RWPE2 (cell line): ENCODE measurements around the gene KISS1R.
A peak's percentile ranks its signal among the peaks of the same experiment; 100 is the strongest.

ENCODE experiments used
- ATAC-seq: fragments of 200-7000 bp; cut with Tn5 transposase; 3 replicates; pipeline ENCODE4 v1.9.1; 2021; ENCODE audit warnings: low read depth
- DNase-seq: peaks from one replicate; pipeline ENCODE4 v3.0.0-alpha.2; 2020; ENCODE audit warnings: low spot score
- H3K27ac ChIP-seq: fragments of 450-650 bp; 2 replicates; pipeline ENCODE4 v1.5.1; 2017; ENCODE audit warnings: mild to moderate bottlenecking; ENCODE audit not compliant: poor library complexity, severe bottlenecking
- H3K27me3 ChIP-seq: fragments of 250-450 bp; sonication (Bioruptor Pico); 2 replicates; pipeline ENCODE4 v1.5.1; 2021; ENCODE audit warnings: mild to moderate bottlenecking, moderate library complexity; ENCODE audit not compliant: insufficient read depth, poor library complexity, severe bottlenecking
- H3K36me3 ChIP-seq: fragments of 250-450 bp; sonication (Bioruptor Pico); 2 replicates; pipeline ENCODE4 v1.5.1; 2020; ENCODE audit warnings: low read depth, mild to moderate bottlenecking, moderate library complexity
- H3K4me1 ChIP-seq: fragments of 250-450 bp; sonication (Bioruptor Pico); 2 replicates; pipeline ENCODE4 v1.5.1; 2021; ENCODE audit warnings: mild to moderate bottlenecking, moderate library complexity; ENCODE audit not compliant: insufficient read depth, poor library complexity, severe bottlenecking
- H3K4me3 ChIP-seq: fragments of 250-450 bp; sonication (Bioruptor Pico); 2 replicates; pipeline ENCODE4 v1.5.1; 2021; ENCODE audit warnings: mild to moderate bottlenecking, moderate library complexity; ENCODE audit not compliant: severe bottlenecking
- H3K9me3 ChIP-seq: fragments of 250-450 bp; sonication (Bioruptor Pico); 2 replicates; pipeline ENCODE4 v1.5.1; 2021; ENCODE audit warnings: mild to moderate bottlenecking, moderate library complexity; ENCODE audit not compliant: severe bottlenecking
- TF ChIP-seq, protein P1 (sequence below): fragments of 450-650 bp; IDR thresholded peaks from one replicate; pipeline ENCODE4 v1.5.1; 2017; ENCODE audit warnings: mild to moderate bottlenecking, moderate library complexity; ENCODE audit not compliant: poor library complexity, severe bottlenecking

The KISS1R gene

DNA sequence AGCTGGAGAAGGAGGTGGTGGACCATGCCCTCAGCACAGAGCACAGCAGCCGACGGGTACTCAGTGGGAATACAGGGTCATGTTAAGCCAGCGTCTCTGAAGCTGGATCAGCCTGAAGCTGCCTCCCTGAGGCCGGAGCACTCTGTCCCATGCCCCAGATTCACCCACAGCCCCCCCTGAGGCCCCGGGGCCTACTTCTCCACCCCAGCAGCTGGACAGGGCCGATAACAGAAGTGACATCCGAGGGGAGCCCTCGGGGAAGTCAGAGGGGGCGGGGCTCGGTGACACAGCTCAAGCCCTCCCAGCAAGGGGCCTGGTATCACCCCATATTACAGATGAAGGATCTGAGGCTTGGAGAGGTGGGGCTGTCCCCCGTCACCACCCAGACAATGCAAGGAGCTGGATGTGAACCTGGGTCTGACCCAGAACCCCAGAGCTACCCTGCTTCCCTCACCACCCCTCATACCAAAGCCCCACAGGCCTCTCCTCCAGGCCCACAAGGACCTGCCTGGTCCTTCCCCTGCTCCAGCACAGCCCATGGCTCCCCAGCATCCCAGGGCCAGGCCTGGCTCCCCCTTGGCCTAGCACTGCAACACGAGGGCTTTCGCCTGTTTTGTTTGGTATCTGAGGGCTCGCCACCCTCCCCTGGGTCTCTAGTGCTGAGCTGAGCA lies 9.8 kb upstream of the KISS1R start:
- no peak for ATAC-seq
- no peak for DNase-seq
- Histone ChIP-seq H3K27me3 (no peaks in the 10 kb centered on the region), H3K9me3 (no peaks in the 10 kb centered on the region), H3K36me3 (peaks cover 27% of the 10 kb centered on the region), H3K4me1 (peaks cover 10% of the 10 kb centered on the region), H3K4me3 (no peak overlapping the region), H3K27ac (no peak overlapping the region)
- TF ChIP-seq, protein P1, sequence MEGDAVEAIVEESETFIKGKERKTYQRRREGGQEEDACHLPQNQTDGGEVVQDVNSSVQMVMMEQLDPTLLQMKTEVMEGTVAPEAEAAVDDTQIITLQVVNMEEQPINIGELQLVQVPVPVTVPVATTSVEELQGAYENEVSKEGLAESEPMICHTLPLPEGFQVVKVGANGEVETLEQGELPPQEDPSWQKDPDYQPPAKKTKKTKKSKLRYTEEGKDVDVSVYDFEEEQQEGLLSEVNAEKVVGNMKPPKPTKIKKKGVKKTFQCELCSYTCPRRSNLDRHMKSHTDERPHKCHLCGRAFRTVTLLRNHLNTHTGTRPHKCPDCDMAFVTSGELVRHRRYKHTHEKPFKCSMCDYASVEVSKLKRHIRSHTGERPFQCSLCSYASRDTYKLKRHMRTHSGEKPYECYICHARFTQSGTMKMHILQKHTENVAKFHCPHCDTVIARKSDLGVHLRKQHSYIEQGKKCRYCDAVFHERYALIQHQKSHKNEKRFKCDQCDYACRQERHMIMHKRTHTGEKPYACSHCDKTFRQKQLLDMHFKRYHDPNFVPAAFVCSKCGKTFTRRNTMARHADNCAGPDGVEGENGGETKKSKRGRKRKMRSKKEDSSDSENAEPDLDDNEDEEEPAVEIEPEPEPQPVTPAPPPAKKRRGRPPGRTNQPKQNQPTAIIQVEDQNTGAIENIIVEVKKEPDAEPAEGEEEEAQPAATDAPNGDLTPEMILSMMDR, result no peak

DNA sequence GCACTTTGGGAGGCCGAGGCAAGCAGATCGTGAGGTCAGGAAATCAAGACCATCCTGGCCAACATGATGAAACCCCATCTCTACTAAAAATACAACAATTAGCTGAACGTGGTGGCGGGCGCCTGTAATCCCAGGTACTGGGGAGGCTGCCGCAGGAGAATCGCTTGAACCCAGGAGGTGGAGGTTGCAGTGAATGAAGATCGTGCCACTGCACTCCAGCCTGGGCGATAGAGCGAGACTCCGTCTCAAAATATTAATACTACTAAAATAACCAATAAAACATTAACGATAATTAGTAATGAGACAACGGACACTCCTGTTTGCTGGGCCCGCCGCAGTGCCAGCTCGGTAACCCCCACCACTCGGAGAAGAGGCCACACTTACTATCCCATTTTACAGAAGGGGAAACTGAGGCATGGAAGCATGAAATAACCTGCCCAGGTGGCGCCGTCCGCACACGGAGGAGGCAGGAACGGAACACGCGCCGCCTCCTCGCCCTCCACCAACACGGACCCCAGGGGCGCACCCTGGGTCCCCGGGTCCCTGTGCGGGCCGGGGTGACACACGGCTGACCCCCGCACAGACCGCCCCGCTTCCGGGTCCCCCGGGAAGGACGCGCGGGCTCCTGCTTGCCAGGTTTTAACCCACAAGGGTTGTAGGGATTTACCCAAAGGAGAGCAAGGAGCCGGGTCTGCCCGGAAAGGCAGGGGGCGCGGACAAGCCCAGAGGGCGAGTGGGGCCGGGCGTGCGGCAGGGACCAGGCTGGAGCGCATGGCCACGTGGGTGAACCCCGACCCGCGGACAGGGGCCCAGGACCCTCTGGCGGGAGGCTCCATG lies 5.7 kb upstream of the KISS1R start:
- Histone ChIP-seq H3K9me3 (no peaks in the 10 kb centered on the region), H3K27me3 (no peaks in the 10 kb centered on the region), H3K4me3 (no peak overlapping the region), H3K36me3 (peaks cover 21% of the 10 kb centered on the region), H3K27ac (peak overlapping the region; percentile 69), H3K4me1 (peaks cover 10% of the 10 kb centered on the region)
- TF ChIP-seq, protein P1, result no peak
- DNase-seq, result no peak
- no peak for ATAC-seq

DNA sequence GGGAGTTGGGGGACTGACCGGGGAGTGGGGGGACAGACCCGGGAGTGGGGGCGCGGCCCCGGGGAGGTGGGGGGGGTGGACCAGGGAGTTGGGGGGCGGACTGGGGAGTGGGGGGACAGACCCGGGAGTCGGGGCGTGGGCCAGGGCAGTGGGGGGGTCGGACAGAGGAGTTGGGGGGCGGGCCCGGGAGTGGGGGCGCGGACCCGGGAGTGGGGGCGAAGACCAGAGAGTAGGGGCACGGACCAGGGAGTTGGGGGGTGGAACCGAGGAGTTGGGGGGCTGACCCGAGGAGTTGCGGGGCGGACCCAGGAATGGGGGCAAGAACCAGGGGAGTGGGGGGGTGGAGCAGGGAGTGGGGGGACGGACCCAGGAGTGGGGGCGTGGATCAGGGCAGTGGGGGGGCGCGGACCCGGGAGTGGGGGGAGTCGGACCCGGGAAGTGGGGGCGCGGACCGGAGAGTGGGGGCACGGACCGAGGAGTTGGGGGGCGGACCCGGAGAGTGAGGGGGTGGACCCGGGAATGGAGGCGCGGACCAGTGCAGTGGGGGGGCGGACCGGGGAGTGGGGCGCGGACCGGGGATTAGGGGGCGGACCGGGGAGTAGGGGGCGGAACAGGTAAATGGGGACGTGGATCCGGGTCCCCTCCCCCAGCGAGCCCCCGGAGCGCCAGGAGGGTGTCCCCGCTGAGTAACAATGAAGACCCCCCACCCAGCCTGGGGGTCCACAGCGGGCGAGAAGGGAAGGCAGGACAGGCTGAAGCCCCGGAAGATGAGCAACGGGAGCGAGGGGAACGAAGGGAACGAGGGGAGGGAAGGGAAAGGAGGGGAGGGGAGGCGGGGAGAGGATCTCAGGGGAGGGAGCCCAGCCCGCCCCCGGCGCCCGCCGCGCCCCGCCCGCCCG lies 4.7 kb upstream of the KISS1R start:
- ATAC-seq (peak; percentile 13; the same call in 1 of the 3 replicates), DNase-seq (peak; percentile 49)
- H3K4me3 ChIP-seq, result peak overlapping the region; percentile 72
- TF ChIP-seq, protein P1, result no peak
- peaks cover 10% of the 10 kb centered on the region for H3K4me1 ChIP-seq
- H3K9me3 ChIP-seq, result no peaks in the 10 kb centered on the region
- H3K27me3 ChIP-seq, result peaks cover 5% of the 10 kb centered on the region
- peaks cover 21% of the 10 kb centered on the region for H3K36me3 ChIP-seq
- peak overlapping the region; percentile 69 for H3K27ac ChIP-seq

DNA sequence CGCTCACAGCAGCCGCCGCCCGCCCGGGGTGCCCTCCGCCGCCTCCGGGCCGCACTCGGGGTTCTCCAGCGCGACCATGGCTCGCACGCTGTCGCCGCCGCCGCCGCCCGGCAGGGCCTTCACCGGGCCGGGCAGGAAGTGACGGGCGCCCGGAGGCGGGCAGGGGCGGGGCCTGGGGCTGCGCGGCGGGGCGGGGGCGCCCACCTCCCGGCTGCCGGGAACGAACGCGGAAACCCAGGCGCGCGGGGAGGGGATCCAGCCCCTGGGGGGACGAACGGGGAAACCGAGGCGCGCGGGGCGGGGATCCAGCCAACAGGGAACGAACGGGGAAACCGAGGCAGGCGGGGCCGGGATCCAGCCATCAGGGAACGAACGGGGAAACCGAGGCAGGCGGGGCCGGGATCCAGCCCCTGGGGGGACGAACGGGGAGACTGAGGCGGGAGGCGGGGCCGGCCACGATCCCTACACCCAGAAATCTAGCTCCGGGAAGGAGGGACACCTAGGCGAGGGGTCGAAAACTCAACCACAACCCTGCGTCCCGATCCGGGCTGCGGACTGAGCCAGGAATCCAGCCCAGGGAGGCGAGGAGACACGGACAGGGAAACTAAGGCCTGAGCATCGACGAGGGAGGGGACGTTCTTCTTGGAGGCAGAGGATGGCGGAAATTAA lies 3.9 kb upstream of the KISS1R start, which contains the start of gene R3HDM4:
R3HDM4 (minus strand) TSS at position 140 of the 669 bp plus-strand sequence; CDS start at position 78, 62 bp downstream.
- Histone ChIP-seq H3K36me3 (peaks cover 16% of the 10 kb centered on the region), H3K9me3 (no peaks in the 10 kb centered on the region), H3K27me3 (peaks cover 12% of the 10 kb centered on the region), H3K4me3 (peak within 1 kb of the TSS; percentile 72), H3K27ac (peak within 1 kb of the TSS; percentile 69), H3K4me1 (peaks cover 10% of the 10 kb centered on the region)
- DNase-seq (peak; percentile 36), ATAC-seq (peak; percentile 54; the same call in 2 of the 3 replicates)
- TF ChIP-seq, protein P1, result no peak
